ENCODE measurements around the gene EVI2B.
A peak's percentile ranks its signal among the peaks of the same experiment; 100 is the strongest.
"Not testable (repeated sequence)": the region's sequence is repeated elsewhere in the genome, so short reads cannot be mapped to it uniquely, and the experiment has no call there.

Gene EVI2B

DNA sequence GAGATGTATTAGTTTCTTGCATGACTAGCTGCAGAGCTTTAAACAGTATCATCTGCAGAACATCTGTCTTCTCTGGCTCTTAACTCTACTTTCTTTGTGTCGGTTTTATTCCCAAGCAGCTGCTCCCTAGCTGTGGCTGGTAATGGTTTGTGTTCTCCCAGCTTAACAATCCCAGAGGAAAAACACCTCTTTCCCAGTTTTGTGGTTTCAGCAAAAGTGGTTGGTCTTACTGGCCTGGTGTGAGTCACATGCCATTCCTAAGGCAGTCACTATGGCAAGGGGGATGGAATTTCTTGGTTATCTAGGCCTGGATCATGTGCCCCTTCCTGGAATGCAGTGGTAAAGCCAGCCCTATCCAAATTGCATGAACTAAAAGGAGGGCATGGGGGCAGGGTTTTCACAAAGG lies 44.3 kb downstream of the EVI2B start:
- peak; percentile 65 for DNase-seq (ENCODE audit: low spot score)

DNA sequence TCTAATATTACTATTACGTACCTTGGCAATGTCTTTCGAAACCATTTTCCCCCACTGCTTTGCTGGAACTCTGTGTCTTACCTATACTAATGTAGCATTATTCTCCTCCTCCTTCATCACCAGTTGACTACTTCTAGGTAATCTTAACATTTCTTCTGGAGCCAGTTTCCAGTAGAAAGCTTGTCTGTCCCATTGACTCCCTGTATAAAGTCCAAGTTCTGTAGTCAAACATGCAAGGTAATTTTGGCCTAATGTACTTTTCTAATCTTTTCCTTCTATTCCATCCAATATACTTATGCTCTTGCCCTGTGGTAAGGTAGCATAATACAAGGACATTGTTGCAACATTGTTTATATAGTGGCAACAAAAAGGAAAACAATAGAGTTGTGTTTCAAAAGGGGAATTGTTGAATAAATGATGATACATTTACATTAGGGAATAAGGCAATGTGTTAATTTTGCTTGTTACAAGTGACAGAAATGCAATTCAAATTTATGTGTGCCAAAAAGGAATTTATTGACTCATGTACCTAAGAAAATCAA lies 44.7 kb downstream of the EVI2B start:
- no peak for DNase-seq (ENCODE audit: low spot score)

DNA sequence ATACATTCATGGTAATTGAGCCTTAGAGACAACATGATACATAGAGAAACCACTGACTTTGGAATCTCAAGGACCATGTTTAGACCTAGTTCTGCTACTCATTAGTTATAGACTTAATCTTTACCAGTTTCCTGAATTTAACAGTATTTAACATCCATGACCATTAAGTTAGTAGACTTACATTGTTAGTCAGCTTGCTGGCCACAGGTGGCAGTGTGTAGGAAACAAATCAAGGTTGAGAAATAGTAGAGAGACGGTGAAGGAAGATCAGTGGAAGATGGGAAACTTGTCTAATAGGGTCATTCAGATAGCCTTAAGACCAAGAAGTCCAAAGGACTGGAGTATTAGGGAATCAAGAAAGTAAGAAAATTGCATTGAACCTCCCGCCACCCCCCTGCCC lies 47.8 kb downstream of the EVI2B start:
- DNase-seq (ENCODE audit: low spot score), result no peak

DNA sequence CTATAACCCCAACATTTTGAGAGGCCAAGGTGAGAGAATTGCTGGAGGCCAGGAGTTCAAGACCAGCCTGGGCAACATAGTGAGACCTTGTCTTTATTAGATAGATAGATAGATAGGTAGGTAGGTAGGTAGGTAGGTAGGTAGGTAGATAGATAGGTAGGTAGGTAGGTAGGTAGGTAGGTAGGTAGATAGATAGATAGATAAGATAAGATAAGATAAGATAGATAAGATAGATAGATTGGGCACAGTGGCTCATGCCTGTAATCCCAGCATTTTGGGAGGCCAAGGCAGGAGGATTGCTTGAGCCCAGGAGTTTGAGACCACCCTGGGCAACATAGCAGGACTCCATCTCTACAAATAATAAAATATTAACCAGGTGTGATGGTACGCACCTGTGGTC lies 50.9 kb downstream of the EVI2B start:
- not testable (repeated sequence) for DNase-seq (ENCODE audit: low spot score)

DNA sequence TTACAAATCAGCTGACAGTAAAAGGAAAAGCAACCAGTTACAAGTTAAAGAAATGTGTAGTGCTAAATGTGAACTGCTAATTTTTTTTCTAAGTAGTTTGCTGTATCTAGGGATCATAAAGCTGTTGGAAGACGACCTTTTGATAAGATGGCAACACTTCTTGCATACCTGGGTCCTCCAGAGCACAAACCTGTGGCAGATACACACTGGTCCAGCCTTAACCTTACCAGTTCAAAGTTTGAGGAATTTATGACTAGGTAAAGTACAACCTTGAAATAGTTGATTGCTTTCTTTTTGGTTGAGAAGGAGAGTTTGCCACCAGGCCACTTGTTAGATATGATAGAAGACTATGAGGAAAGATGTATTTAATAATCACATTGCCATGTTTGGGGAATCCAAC lies 52.3 kb downstream of the EVI2B start:
- no peak for DNase-seq (ENCODE audit: low spot score)

DNA sequence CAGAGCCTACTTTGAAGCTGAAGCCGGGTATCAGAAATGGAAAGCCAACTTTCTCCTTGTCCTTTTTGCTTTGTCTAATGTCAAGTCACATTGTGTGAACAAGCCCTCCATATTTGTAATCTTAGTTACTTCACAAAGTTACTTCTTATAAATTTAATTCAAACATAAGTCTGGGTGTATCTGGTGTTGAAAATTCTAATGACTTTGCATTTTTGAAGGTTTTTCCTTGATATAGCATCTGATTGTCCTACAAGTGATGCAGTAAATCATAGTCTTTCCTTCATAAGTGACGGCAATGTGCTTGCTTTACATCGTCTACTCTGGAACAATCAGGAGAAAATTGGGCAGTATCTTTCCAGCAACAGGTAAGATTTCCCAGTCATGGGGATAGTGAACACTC lies 53.7 kb downstream of the EVI2B start:
- no peak for DNase-seq (ENCODE audit: low spot score)

DNA sequence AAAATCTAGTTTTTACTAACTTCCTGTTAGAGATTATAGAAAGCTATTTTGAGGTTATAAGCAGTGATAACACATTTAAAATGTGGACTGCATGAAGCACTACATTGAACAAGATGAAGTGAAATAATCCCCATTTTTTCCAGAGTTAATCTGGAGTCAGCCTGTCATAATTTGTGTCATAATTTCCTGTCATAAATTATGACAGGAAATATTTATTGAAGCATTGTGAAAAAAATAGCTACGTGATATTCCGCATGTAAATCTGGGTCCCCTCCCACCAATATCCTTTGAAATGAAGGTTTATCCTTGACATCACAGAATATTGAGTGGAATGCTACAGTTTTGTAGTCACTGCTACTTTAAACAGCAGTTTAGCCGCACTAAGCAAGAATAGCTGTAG lies 56.9 kb downstream of the EVI2B start:
- DNase-seq (ENCODE audit: low spot score), result no peak

DNA sequence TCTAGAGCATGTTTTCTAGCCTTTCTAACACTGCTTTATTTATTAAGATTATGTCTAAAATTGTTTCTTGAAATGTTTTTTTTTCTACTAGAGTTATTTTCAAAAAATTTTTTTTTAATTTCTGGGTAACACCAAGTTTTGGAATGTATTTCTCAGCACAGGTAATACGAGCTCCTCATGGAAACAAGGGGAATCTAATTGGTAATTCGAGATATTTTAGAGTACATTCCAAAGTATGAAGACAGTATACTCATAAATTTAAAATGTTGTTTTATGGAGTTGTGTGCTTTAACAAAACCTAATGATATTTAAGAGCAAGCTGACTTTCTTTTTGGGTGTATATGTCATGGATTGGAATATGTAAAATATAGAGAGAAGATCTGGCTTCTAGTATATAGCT lies 59.2 kb downstream of the EVI2B start:
- no peak for DNase-seq (ENCODE audit: low spot score)
